ENCODE data around the gene BRD3. TPM values are rescaled to one million over a fixed set of nuclear protein-coding genes. Genes with fewer than 3 reads are reported as not detected.
"Not testable (repeated sequence)": the region's sequence is repeated elsewhere in the genome, so short reads cannot be mapped to it uniquely, and the experiment has no call there.

The BRD3 gene
- total RNA-seq (2014; rRNA removed; shearing (Covaris generic)) = 5.9 and 7.3 TPM in 2 replicates

DNA sequence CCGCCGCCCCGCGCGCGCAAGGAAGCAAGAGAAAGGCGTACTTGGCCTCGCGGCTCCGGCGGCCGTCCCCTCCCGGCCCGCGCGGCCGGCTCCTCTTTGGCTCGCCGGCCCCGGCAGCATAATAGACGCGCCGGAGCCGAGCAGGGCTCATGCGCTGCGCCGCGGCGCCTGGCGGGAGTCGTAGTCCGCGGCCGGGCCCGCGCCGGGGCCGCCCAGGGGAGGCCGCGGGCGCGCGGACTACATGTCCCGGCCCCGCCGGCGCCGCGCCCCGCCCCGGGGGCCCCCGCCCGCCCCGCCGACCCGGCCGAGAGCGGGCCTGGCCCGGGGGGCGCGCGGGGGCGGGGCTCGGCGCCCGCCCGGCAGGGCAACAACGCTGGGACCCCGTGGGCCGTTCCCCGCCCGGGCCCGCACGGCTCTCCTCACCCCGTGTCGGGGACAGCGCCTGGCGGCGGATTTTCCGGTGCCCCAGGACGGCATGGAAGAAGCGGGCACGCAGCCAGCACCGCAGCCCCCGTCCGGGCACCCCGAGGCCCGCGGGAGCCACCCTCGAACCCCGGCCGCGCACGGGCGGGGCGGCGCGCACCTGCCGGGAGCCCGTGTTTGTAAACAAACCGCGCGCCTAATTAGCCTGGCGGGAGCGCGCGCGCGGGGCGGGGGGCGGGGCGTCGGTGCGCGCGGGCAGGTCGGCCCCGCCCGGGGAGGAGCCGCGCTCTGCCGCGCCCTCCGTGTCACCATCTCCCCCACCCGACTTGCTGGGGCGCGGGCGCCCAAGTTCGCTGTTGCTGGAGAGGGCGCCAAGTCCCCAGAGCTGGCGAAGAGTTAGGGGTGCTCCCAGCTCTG is at the start of gene BRD3:
TSS of gene BRD3 (minus strand) at position 123 of the 840 bp plus-strand sequence. CDS start 14,549 bp downstream, outside the sequence.
- in situ Hi-C loops (cut with HindIII; ENCODE audit: low sequenced_read_pairs) = no loop called here
- DNase-seq (ENCODE audit: low spot score) = peak; percentile 83

- in situ Hi-C loops (cut with HindIII; ENCODE audit: low sequenced_read_pairs) = no loop called here
- no peak for DNase-seq (ENCODE audit: low spot score)
Measured at GRCh38 chr9:134112561-134112960, 44.7 kb upstream of the BRD3 start.

- in situ Hi-C loops (cut with HindIII; ENCODE audit: low sequenced_read_pairs) = no loop called here
- DNase-seq (ENCODE audit: low spot score) = no peak
Measured at GRCh38 chr9:134111064-134111463, 43.2 kb upstream of the BRD3 start.

- in situ Hi-C loops (cut with HindIII; ENCODE audit: low sequenced_read_pairs) = no loop called here
- no peak for DNase-seq (ENCODE audit: low spot score)
Measured at GRCh38 chr9:134103391-134103998, 35.7 kb upstream of the BRD3 start.

DNA sequence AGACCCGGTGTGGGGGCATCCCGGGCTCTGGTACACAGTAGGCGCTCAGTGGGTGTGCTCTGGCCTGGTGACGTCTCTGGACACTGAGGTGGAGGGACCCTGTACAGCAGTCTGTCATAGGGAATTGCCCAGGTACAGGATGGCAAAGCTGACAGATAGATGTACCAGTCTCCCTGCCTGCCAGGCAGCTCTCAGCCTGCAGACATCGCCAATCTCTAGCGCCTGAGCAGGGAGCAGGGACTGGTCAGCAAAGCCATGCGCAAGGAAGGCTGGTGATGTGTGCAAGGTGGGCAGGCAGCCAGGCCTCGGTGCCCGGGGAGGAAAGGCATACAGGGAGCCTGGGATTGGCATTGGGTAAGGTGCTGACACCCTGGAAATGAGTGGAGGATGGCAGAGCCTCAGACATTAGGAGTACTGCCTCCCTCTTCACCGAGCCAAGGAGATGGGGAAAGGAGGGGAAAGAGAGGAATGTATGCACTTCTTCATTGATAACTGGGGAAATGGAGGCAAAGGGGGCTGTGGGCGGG is 33.9 kb upstream of the BRD3 start:
- in situ Hi-C loops (cut with HindIII; ENCODE audit: low sequenced_read_pairs) = no loop called here
- no peak for DNase-seq (ENCODE audit: low spot score)

- in situ Hi-C loops (cut with HindIII; ENCODE audit: low sequenced_read_pairs); DNase-seq (ENCODE audit: low spot score): not testable (repeated sequence)
Measured at GRCh38 chr9:134101133-134101532, 33.3 kb upstream of the BRD3 start.

DNA sequence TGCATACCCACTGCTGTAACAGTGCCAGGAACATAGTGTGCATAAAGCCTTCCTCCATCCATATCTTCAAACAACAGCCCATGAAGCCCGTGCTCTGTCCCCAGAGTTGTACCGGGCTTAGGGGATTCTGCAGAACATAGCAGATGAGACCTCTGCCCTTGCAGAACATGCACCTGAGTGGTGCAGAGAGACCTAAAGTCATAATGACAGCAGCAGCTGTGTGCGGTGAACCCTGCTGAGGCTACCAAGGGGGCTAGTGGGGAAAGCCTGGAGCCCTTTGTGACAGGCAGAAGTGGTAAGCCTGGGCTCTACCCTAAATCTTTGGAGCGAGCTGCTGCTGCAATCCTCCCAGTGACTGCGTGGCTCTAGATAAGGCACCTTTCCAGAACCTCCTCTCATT is 32.2 kb upstream of the BRD3 start:
- in situ Hi-C loops (cut with HindIII; ENCODE audit: low sequenced_read_pairs) = no loop called here
- DNase-seq (ENCODE audit: low spot score) = no peak

- DNase-seq (ENCODE audit: low spot score) = peak; percentile 18
Measured at GRCh38 chr9:134099123-134099761, 31.4 kb upstream of the BRD3 start.

GRCh38 chr9:134089972-134090371 is 22.1 kb upstream of the BRD3 start:
- no peak for DNase-seq (ENCODE audit: low spot score)
- in situ Hi-C loops (cut with HindIII; ENCODE audit: low sequenced_read_pairs) = no loop called here

More at GRCh38 chr9:134099123-134099761, 31.4 kb upstream of the BRD3 start:
- in situ Hi-C loops (cut with HindIII; ENCODE audit: low sequenced_read_pairs) = no loop called here

GRCh38 chr9:134088063-134088725 is 20.4 kb upstream of the BRD3 start:
- no peak for DNase-seq (ENCODE audit: low spot score)
- in situ Hi-C loops (cut with HindIII; ENCODE audit: low sequenced_read_pairs) = no loop called here

- in situ Hi-C loops (cut with HindIII; ENCODE audit: low sequenced_read_pairs) = no loop called here
- no peak for DNase-seq (ENCODE audit: low spot score)
Measured at GRCh38 chr9:134085674-134086073, 17.8 kb upstream of the BRD3 start.

DNA sequence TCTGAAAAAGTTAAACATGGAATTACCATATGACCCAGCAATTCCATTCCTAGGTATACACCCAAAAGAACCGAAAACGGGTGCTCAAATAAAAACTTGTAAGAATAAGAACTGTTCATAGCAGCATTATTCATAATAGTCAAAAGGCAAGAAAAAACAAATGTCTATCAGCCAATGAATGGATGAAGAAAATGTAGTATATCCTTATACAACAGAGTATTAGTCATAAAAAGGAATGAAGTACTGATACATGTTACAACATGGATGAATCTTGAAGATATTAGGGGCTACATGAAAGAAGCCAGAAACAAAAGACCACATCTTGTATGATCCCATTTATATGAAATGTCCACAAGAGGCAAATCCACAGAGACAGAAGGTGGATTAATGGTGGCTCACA is 15.6 kb upstream of the BRD3 start:
- DNase-seq (ENCODE audit: low spot score) = no peak
- in situ Hi-C loops (cut with HindIII; ENCODE audit: low sequenced_read_pairs) = no loop called here

GRCh38 chr9:134076644-134077043 is 8.8 kb upstream of the BRD3 start:
- no peak for DNase-seq (ENCODE audit: low spot score)
- in situ Hi-C loops (cut with HindIII; ENCODE audit: low sequenced_read_pairs) = no loop called here

DNA sequence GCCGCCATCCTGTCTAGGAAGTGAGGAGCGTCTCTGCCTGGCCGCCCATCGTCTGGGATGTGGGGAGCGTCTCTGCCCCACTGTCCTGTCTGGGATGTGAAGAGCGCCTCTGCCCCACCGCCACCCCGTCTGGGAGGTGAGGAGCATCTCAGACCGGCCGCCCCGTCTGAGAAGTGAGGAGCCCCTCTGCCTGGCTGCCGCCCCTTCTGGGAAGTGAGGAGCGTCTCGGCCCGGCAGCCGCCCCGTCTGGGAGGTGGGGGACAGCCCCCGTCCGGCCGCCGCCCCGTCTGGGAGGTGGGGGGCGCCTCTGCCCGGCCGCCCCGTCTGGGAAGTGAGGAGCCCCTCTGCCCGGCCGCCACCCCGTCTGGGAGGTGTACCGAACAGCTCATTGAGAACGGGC is 7.9 kb upstream of the BRD3 start:
- DNase-seq (ENCODE audit: low spot score); in situ Hi-C loops (cut with HindIII; ENCODE audit: low sequenced_read_pairs): not testable (repeated sequence)

- in situ Hi-C loops (cut with HindIII; ENCODE audit: low sequenced_read_pairs) = no loop called here
- no peak for DNase-seq (ENCODE audit: low spot score)
Measured at GRCh38 chr9:134073500-134073899, 5.7 kb upstream of the BRD3 start.

DNA sequence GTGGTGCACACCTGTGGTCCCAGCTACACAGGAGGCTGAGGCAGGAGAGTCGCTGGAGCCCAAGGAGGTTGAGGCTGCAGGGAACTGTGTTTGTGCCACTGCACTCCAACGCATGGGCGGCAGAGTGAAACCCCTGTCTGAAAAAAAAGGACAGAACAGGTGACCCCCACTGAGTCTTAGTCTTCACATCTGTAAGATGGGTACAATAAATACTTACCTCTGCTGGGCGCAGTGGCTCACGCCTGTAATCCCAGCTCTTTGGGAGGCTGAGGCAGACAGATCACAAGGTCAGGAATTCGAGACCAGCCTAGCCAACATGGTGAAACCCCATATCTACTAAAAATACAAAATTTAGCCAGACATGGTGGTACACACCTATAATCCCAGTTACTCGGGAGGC is 4.9 kb upstream of the BRD3 start:
- in situ Hi-C loops (cut with HindIII; ENCODE audit: low sequenced_read_pairs); DNase-seq (ENCODE audit: low spot score): not testable (repeated sequence)

GRCh38 chr9:134071149-134071548 is 3.3 kb upstream of the BRD3 start:
- no peak for DNase-seq (ENCODE audit: low spot score)
- in situ Hi-C loops (cut with HindIII; ENCODE audit: low sequenced_read_pairs) = no loop called here

DNA sequence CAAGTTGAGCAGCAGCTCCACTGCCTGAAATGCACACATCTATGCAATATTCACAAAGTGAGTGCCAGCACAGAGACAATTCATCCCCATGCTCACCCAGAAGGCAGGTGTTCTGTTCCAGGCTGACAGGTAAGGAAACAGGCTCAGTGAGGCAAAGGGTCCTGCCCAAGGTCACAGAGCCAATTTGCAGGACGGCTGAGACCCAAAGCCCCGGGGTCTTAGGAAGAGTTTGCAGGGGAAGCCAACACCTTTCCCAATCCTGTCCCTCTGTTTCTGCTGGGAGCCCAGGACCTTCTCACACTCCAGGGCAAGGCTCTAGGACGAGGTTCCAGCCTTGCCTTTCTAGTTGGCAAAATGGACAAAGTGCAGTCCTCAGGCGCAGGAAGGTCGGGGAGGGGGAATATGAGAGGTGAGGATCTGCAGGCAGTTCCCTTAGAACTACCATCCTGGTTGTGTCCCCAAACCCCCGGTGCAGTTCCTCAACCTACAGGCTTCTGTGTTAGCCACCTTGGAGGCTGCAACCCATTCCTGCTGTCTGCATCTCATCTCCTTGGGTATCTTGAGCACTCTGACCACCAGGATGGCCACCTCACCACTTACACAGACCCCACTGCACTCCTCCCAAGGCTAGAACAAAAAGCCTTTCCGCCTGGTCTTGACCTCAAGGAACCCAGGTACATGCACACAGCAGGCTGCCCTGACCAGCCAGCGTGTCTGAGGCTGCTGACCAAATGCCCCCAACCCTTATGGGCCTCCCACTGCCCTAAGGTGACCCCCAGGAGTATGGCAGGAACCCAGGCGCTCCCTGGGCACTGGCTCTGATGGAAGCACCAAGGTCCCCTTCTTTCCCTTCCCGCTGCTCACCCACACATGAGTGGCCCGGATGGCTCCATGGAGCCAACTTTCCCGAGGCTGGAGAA is 1.9 kb upstream of the BRD3 start:
- DNase-seq (ENCODE audit: low spot score) = no peak
- in situ Hi-C loops (cut with HindIII; ENCODE audit: low sequenced_read_pairs) = no loop called here

All from G401 (cell line).